NCI-H526 treated with DMSO at 0.1 percent for 48 hours (cell line): ENCODE results near the gene CA11.
"Not testable (repeated sequence)": the region's sequence is repeated elsewhere in the genome, so short reads cannot be mapped to it uniquely, and the experiment has no call there.

Experiments used
- DNase-seq: peaks from one replicate; lab custom pipeline; 2025; lab: John Stamatoyannopoulos, UW

CA11 gene

GRCh38 chr19:48641850-48642249 lies 4.1 kb downstream of the CA11 start:
- no peak for DNase-seq

- no peak for DNase-seq
Observed at GRCh38 chr19:48639483-48640375, 6.3 kb downstream of the CA11 start.

DNA sequence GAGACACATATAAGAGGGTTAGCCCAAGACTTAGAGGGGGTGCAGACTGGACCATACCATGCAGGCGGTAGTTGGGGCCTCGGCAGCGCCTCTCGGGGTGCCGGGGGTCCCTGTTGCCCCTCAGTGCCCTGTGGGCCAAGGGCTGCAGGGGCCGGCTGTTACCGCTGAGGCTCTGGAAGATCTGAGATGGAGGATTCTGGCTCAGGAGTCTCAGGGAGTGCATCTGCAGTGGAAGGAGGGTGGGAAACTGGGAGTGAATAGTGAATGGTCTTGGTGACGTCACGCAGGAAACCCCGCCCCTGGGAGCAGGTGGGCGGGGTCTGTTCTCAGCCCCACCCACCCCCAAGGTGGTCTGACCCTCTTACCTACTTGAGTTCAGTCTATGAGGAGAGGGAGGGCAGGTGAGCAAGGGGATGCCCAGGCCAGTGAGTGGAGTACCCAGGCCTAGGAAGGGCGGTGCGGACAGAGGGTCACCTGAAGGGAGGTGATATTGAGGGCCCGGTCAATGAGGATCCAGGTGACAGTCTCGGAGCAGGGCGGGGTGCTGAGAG lies 7.1 kb downstream of the CA11 start:
- DNase-seq, result no peak

DNA sequence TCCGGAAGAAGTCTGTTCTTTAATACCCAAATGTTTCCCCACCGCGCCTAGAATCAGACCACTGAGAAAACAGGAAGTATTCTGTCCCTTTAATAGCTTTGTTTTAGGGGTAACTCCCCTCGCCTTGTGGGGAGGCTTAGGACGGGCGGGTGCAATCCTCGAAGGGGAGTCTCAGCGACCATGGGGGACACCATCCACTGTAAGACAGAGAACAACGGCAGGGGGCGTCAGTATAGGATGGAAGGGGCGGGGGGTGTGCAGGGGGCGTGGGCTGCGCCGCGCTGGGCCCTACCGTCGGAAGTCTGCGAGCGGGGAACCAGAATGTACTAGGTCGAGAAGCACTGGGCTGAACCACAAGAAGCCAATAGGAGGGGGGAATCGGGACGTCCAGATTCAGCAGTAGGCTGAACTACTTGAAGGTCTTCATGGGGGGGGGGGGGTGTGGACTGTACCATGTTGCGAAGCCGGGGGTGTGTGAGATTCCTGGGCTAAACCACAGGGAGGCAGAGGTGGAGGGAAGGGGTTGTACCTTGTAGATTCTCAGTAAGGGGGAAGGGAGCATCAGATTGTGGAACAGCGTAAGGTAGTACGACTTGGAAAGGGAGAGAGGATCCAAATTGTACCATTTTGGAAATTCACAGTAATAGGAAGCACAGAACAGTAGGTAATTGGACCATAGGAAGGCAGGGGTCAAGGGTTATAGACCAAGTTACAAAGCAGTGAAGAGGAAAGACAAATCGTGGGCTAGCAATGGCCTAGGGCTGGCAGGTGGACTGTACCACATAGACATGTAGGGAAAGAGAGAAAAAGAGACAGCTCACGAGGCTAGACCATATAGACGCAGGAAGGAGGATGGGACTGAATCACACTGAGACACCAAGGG lies 7.8 kb downstream of the CA11 start:
- DNase-seq, result peak; percentile 87

- DNase-seq, result peak; percentile 96
Observed at GRCh38 chr19:48637449-48637947, 8.5 kb downstream of the CA11 start.

DNA sequence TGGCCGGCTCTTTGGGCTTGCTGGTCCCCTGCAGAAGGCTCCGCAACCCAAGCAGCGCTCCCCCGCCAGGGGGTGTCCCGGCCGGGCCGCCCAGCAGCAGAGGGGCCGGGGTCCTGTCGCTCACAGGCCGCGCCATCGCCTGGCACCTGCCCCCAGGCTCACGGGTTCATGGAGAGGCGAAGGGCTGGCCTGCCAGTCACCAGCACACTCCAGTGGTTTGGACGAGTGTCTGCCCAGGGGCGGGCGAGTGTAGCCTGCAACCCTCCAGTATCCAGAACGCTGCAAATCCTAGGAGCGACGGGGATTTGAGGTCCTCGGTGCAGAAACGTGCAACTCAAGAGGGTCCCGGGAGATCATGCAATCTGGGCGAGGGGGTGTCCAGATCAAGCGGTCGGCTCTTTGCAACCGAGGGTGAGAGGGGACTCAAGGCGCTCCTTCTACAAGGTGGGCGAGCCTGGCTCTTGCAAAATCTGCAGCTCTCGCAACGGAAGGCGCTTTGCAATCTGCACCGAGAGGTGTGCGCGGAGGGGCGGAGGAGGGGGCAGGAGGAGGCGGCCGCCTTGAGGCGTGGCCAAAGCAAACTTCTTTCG lies 9.0 kb downstream of the CA11 start, which contains the start of gene DBP:
Gene DBP, minus strand, starts transcription at position 521 of the 590 bp plus-strand sequence. Its CDS starts 385 bp downstream, at position 136.
- peak; percentile 47 for DNase-seq

DNA sequence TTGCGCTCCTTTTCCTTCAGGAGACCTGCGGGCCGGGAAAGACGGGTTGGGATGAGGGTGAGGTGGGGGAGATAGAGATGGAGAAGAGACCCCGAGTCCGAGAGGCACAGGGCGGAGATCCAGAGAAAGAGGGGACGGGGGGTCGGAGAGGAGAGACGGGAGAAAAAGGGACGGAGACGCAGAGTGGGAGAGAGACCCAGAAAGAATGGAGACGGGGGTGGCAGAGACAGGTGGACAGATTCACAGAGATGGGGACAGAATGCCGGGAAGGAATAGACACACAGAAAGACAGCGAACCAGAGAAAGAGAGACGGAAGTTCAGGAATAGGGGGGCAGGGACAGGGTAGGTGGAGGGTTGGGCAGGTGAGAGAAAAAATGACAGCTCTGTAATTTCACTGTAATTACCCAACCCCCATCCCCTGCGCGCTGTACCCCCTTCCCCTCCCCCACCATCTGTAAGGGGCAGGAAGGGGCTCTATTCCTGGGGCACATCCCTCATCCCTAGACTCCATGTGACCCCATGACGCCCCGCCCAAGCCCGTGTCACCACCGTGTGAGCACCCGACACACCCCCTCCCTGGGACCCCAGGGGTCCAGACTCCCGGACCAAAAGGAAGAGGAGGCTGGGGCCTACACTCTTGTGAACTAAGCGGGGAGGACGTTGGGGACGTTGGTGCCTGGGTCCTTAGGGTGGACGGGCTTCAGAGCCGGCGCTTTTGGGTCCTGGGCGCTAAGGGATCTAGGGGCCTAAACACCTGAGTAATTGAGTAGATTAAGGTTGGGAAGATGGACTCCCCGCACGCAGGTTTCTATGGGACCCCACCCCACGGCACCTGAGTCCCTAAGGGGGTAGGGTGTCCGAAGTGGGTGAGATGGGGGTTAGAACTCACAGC lies 9.8 kb downstream of the CA11 start:
- DNase-seq, result no peak

DNA sequence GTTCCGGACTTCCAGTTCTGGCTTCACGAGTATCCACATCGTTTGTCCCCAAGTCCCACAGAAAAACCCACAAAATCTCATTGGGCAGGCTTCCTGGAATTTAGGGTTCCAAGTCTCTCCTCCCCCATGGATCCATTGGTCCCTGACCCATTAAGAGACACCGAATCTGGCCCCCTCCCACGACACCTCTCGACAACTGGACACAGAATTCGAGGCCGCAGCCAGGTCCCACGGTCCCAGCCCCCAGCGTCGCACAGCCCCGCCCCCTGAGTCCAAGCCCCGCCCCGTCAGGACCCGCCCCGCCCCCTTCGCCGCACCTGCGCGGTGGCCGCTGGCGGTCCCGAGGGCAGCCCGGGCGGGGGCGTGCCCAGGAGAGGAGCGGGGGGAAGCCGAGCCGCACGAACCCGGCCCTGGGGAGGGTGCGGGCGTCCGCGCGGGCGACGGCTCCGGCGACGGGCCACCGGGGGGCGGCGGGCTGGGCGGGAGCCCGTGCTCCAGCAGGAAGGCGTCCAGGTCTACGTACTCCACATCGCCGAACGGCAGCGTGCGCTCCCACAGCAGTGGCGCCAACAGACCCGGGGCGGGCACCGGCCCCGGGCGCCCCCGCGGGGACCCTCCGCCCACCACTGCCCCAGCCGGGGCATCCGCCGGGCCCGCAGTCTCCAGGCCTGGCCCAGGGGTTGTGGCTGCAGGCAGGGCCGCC lies 10.6 kb downstream of the CA11 start:
- peak; percentile 18 for DNase-seq

DNA sequence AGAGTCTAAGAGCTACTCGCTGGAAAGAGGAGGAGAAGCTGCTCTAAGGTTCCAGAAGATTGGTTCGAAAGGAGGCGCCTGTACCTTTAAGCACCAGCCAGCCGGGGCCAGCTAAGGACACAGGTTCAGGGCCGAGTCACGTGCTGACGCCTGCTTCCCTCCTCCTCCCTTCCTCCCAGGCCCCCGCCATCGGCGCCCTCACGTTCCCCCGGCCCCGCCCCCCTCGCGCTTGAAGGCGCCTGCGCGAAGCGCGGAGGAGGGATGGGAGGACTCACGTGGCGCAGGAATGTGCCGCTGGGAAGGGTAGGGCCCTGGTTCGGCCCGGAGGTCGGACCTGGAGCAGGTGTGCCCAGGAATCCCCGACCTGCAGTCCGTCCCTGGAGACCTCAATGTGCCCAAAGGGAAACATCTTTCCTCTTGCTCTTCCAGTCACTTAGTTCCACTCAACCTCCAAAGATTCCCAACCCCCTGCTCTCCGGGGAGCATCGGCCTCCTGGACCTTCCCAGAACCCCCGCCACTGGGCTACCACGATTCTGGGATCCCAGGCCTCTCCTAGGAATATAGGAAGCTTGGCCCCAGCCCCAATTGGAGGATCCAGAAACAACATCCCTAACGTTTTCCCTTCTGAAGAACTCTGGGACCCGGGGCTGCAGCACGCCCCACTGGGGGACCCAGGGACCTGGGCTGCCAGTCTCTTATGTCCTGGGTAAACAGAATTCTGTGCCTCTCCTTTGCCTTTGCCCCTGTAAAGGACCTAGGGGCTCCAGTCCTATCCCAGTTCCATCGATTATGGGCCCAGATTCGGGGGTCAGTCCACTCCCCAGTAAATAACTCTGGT lies 11.3 kb downstream of the CA11 start:
- peak; percentile 88 for DNase-seq

GRCh38 chr19:48634036-48634342 lies 12.0 kb downstream of the CA11 start:
- no peak for DNase-seq

DNA sequence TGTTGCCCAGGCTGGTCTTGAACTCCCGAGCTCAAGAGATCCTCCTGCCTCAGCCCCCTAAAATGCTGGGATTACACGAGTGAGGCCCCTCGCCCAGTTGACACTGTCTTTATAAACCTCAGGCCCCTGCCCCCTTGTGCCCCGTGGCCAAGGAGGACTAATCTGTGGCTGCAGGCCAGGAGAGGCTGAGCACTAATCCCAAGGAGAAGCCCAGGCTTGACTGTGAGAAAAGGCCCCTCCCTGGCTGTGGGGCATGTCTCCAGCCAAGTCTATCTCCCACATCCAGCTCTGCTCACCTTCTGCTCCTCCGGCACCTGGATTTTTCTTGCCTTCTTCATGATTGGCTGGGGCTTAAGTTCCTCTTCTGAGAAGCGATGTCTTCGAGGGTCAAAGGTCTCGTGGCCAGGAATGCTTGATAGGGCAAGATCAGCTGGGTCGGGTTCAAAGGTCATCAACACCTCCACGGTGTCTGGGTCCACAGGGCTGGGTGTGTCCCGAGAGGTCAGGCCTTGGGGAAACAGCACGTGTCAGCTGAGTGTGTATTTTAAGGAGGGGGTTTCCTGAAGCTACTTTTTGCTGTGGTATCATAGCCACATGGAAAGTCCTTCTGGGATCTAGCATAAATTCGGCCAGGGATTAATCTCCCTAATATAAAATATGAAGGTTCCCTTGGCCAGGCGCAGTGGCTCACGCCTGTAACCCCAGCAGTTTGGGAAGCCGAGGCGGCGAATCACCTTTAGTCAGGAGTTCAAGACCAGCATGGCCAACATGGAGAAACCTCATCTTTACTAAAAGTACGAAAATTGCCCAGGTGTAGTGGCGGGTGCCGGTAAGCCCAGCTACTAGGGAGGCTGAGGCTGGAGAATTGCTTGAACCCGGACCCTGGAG lies 12.6 kb downstream of the CA11 start:
- no peak for DNase-seq

DNA sequence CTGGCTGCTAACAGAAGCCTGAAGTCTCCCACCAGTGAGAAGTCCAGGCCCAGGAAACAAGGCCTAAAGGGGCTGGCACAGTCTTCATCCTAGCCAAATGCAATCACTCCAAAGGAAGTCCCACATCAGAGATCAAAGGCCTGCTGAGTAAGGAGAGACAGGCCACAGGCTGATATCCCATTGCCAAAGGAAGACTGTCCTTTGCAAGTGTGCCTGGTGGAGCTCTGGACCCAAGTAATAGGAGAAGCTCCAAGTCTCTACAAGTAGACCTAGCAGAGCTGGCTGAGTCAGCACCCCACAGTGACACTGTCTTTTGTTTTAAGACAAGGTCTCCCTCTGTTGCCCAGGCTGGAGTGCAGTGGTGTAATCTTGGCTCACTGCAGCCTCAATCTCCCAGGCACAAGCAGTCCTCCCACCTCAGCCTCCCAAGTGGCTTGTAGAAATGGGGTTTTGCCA lies 13.3 kb downstream of the CA11 start:
- DNase-seq, result no peak

- not testable (repeated sequence) for DNase-seq
Observed at GRCh38 chr19:48632286-48632685, 13.7 kb downstream of the CA11 start.

- no peak for DNase-seq
Observed at GRCh38 chr19:48631225-48631624, 14.8 kb downstream of the CA11 start.

DNA sequence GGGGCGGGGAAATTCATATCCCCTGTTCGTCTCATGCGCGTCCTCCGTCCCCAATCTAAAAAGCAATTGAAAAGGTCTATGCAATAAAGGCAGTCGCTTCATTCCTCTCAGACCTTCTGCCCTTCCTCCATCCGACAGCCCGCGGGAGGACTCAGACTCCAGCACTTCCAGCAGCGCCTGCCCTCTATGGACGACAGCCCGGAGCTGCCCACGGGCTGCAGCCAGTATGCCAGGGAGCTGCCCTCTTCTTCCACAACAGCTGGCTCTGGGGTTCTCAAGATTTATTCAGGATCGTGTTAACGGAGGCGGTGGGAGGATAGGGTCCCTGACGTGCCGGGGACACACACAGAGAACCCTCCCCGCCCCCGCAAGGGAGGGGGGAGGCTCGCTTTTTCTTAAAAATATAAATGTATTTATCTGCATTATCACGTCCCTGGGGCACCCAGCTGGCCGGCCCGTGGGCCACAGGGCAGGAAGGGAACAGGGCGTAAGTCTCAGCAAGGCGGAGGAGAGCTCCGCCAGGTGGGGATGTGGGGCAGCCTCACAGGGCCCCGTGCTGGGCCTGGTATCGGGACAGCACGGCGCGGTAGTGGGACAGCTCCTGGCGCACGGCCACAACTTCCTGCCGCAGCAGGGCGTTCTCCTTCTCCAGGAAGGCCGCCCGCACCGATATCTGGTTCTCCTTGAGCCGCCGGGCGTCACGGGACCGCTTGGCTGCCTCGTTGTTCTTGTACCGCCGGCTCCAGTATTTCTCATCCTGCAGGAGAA lies 15.5 kb downstream of the CA11 start:
- DNase-seq, result no peak

GRCh38 chr19:48629599-48630295 lies 16.2 kb downstream of the CA11 start:
- DNase-seq, result peak; percentile 13

GRCh38 chr19:48629297-48629598 lies 16.7 kb downstream of the CA11 start:
- no peak for DNase-seq
